Heart left ventricle (tissue), 16 donors: ENCODE data around the gene METRNL. TPM values are rescaled to one million over a fixed set of nuclear protein-coding genes. Genes with fewer than 3 reads are reported as not detected.

Experiments used
- ATAC-seq, 4 donors: fragments of 200-7000 bp; cut with Tn5 transposase; one replicate each; pipeline ENCODE4 v1.9.1; 2020 to 2022; ENCODE audit warnings: moderate library complexity in 4 of 4, mild to moderate bottlenecking in 3 of 4, moderate number of reproducible peaks in 1 of 4
- DNase-seq, 5 donors: peaks; one replicate each; pipeline ENCODE4 v3.0.0-alpha.2; 2020
- H3K27ac ChIP-seq, 12 donors: fragments of 200-600 bp; sonication (generic) in 4 of 12; one replicate each; pipeline versions ENCODE4 v1.5.0 to v1.8.0; 2016 to 2022; ENCODE audit warnings: mild to moderate bottlenecking in 2 of 12
- H3K27me3 ChIP-seq, 9 donors: fragments of 200-600 bp; sonication (generic) in 2 of 9; one replicate each; pipeline versions ENCODE4 v1.5.1 to v1.8.0; 2016 to 2022; ENCODE audit warnings: mild to moderate bottlenecking in 3 of 9
- H3K36me3 ChIP-seq, 9 donors: fragments of 200-600 bp; sonication (generic) in 2 of 9; one replicate each; pipeline versions ENCODE4 v1.5.0 to v1.8.0; 2018 to 2022; ENCODE audit warnings: mild to moderate bottlenecking in 2 of 9
- H3K4me1 ChIP-seq, 12 donors: fragments of 200-600 bp; sonication (generic) in 4 of 12; one replicate each; pipeline versions ENCODE4 v1.5.0 to v1.8.0; 2016 to 2022; ENCODE audit warnings: mild to moderate bottlenecking in 3 of 12
- H3K4me3 ChIP-seq, 12 donors: fragments of 200-600 bp; sonication (generic) in 4 of 12; one replicate each; pipeline versions ENCODE4 v1.5.0 to v1.8.0; 2017 to 2022; ENCODE audit warnings: mild to moderate bottlenecking in 9 of 12, moderate library complexity in 4 of 12
- H3K9me3 ChIP-seq, 12 donors: fragments of 200-600 bp; sonication (generic) in 4 of 12; one replicate each; pipeline versions ENCODE4 v1.5.0 to v1.8.0; 2016 to 2022; ENCODE audit warnings: mild to moderate bottlenecking in 1 of 12
- POLR2A ChIP-seq, 2 donors: fragments of 450-650 bp; IDR thresholded peaks; one replicate each; pipeline ENCODE4 v1.6.1; 2017; ENCODE audit warnings: antibody characterized with exemption in 2 of 2, mild to moderate bottlenecking in 2 of 2, moderate library complexity in 2 of 2
- WGBS, 4 donors: extraction: QIAGEN DNeasy Blood & Tissue Kit in 2 of 4; methylation state at CpG; one replicate each; pipeline versions ENCODE4 v1.1.5 to v1.1.7; 2013 to 2018; 5-methylcytosine and 5-hydroxymethylcytosine counted together
- intact Hi-C, 10 donors: fragments of 100-400 bp; cut with DNase I; formaldehyde crosslinking; loops; one replicate each; pipeline versions ENCODE4 v1.11.1 to v1.14.2; 2022
- polyA plus RNA-seq, 2 donors: library from polyadenylated mRNA; stranded (reverse); fragments of 200-250 nt; gene quantifications; one replicate each; pipeline ENCODE4 v1.2.3, GENCODE V29; 2013
- total RNA-seq, 9 donors: library from RNA; depleted of rRNA in 2 of 9; stranded (reverse); fragments of >200 nt in 2 of 9; fragmentation: NEBNext Ultra II Directional in 3 of 9; extraction: Animal tissue kit (Norgen Biotek cat#: 25700) in 3 of 9; gene quantifications; one replicate each; pipeline versions ENCODE4 v1.1.0 to v1.2.4, GENCODE V29; 2016 to 2023
- TF ChIP-seq, protein P1 (sequence below), 12 donors: fragments of 200-600 bp; sonication (generic) in 4 of 12; IDR thresholded peaks; one replicate each; pipeline versions ENCODE4 v1.5.0 to v1.8.0; 2018 to 2022; ENCODE audit warnings: antibody characterized with exemption in 12 of 12, mild to moderate bottlenecking in 5 of 12
- donor health status: ischemic (EF 13 %, LVEDD 7.1; RV severe dilation, severe dysfunction).
- donor health status: healthy with polysubstance abuse.
- donor health status: DM: no; HTN: yes; CAD: no.
- donor health status: DM: no; HTN: no; CAD: no.
- donor health status: ischemic (EF 25% LVEDD 6.9; RV normal size, moderate dysfunction).
- donor health status: ischemic (EF 25% LVEDD 5.7; RV mildly dilated, moderate dysfunction).
- donor health status: healthy.
- donor health status: DM: yes; HTN: yes; CAD: no.
- donor health status: ischemic (EF 35%, LVEDD 5.7; RV mildly dilated, moderate dysfunction).
- donor health status: nonischemic (EF 11% LVEDD 7.7; RV severe dilation, severe dysfunction).
- donor health status: DM: yes; HTN: yes; CAD: no.
- donor health status: PGD.
- donor health status: ischemic (EF 29% LVEDD 5.4; RV normal size, mild dysfunction).
- donor health status: nonischemic (EF 23%, LVEDD 6.1; RV moderate dilation, normal function).

Gene METRNL
- total and polyA plus RNA-seq, 11 donors: 59.4 to 144 (median 79.5) TPM

DNA sequence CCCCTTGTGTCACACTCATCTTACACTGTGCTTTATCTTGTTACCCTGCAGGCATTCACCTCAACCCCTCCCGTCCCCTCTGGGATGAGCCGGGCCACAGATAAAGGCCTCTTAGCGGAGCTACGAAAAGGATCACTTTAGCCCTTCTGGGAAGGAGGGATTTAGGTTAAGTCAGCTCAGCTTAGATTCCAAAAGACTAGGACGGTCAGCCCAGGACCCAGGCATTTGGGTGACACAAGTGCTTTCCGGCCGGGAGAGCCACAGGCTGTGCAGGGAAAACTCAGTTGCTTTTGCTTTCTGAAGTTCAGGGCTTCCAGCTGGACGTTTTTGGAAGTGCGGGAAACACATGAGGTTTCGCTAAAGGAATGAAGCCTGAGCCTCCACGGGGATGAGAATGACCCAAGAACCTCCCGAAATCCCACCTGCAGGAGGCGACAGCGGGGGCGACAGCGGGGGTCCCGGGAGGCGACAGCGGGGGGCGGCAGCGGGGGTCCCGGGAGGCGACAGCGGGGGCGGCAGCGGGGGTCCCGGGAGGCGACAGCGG, 11.6 kb upstream of the METRNL start:
- Histone ChIP-seq H3K27ac (no peak overlapping the region), H3K4me3 (no peak overlapping the region), H3K36me3 (no peaks in the 10 kb centered on the region), H3K9me3 (no peaks in the 10 kb centered on the region), H3K4me1 (peaks cover 0 to 8% (median 0%) of the 10 kb centered on the region in 12 donors), H3K27me3 (no peaks in the 10 kb centered on the region)
- DNase-seq (peak in 4 of 5 donors; percentile 9 to 31 (median 11)), ATAC-seq (no peak)
- no peak for TF ChIP-seq POLR2A (IDR thresholded peaks at IDR 0.05)
- TF ChIP-seq, protein P1, sequence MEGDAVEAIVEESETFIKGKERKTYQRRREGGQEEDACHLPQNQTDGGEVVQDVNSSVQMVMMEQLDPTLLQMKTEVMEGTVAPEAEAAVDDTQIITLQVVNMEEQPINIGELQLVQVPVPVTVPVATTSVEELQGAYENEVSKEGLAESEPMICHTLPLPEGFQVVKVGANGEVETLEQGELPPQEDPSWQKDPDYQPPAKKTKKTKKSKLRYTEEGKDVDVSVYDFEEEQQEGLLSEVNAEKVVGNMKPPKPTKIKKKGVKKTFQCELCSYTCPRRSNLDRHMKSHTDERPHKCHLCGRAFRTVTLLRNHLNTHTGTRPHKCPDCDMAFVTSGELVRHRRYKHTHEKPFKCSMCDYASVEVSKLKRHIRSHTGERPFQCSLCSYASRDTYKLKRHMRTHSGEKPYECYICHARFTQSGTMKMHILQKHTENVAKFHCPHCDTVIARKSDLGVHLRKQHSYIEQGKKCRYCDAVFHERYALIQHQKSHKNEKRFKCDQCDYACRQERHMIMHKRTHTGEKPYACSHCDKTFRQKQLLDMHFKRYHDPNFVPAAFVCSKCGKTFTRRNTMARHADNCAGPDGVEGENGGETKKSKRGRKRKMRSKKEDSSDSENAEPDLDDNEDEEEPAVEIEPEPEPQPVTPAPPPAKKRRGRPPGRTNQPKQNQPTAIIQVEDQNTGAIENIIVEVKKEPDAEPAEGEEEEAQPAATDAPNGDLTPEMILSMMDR (IDR thresholded peaks at IDR 0.05): peak in 1 of 12 donors; percentile 2
- 60 to 74% (median 72%) methylated on average over 8 to 29 of the region's 29 CpGs for WGBS, 4 donors
- intact Hi-C loops: no loop called here

DNA sequence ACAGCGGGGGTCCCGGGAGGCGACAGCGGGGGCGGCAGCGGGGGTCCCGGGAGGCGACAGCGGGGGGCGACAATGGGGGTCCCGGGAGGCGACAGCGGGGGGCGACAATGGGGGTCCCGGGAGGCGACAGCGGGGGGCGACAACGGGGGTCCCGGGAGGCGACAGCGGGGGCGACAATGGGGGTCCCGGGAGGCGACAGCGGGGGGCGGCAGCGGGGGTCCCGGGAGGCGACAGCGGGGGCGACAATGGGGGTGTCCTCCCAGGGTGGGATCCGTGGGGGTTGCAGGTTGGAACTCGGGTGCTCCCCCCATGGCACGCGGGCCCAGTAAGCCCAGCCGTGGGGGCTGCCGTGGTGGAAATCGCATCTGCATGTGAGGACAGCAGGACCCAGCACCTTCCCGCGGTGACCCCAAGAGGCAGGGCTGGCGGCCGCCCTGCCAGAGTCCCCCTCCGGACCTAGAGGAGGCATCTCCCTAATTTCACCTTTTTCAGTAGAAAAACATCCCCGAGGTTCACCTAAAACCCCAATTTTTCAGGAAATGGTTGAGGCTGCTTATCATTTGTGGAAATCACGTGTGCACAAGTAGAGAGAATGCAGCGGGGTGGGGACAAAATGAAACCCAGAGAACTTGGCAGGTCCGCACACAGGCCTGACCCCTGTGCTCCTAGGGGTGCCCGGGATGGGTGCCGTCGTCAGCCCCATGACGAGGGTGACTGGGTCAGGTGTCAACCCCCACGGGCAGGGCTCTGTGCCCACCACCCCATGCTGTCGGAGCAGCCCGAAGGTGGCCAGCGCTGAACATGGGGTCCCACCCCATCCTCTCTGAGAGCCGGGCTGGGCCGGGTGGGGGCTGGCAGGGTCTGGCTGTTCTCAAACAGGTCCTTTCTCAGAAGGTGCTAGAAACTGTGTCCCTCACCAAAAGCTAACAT, 10.5 kb upstream of the METRNL start:
- WGBS, 4 donors: 74 to 84% (median 81%) methylated on average over 33 to 58 of the region's 58 CpGs
- TF ChIP-seq, protein P1 (IDR thresholded peaks at IDR 0.05): no peak
- TF ChIP-seq POLR2A (IDR thresholded peaks at IDR 0.05): no peak
- no peaks in the 10 kb centered on the region for H3K27me3 ChIP-seq
- no peaks in the 10 kb centered on the region for H3K9me3 ChIP-seq
- peak in 3 of 5 donors; percentile 20 to 51 (median 26) for DNase-seq
- H3K4me3 ChIP-seq: no peak overlapping the region
- peaks cover 0 to 12% (median 1%) of the 10 kb centered on the region in 12 donors for H3K4me1 ChIP-seq
- no peak overlapping the region for H3K27ac ChIP-seq
- no peak for ATAC-seq
- intact Hi-C loops: no loop called here
- no peaks in the 10 kb centered on the region for H3K36me3 ChIP-seq

DNA sequence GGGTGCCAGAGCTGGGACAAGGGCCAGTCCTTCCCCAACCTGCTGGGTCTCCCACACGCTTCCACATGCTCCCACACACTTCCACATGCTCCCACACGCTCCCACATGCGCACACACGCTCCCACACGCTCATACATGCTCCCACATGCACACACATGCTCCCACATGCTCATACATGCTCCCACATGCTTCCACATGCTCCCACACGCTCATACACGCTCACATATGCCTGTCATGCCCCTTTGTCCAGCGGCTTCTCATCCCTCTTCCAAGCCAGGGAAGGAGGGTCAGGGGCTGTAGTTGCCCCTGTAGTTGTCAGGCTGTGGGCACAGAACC, 9.9 kb upstream of the METRNL start:
- 88 to 93% (median 91%) methylated on average over 8 of the region's 8 CpGs for WGBS, 4 donors
- Histone ChIP-seq H3K27ac (no peak overlapping the region), H3K4me1 (peaks cover 0 to 12% (median 1%) of the 10 kb centered on the region in 12 donors), H3K4me3 (no peak overlapping the region), H3K9me3 (no peaks in the 10 kb centered on the region), H3K36me3 (no peaks in the 10 kb centered on the region), H3K27me3 (no peaks in the 10 kb centered on the region)
- ATAC-seq: no peak
- DNase-seq: peak in 2 of 5 donors; percentile 6 to 12
- intact Hi-C loops: no loop called here
- TF ChIP-seq, protein P1 (IDR thresholded peaks at IDR 0.05): no peak
- no peak for TF ChIP-seq POLR2A (IDR thresholded peaks at IDR 0.05)
